GM19025 (cell line): ENCODE measurements around the gene REV3L.
A peak's percentile ranks its signal among the peaks of the same experiment; 100 is the strongest.

ENCODE experiments used
- ATAC-seq: cut with Tn5 transposase; IDR thresholded peaks from one replicate; pipeline ENCODE4 v1.9.1; 2021; ENCODE audit warnings: mild to moderate bottlenecking, low read depth, moderate library complexity; ENCODE audit not compliant: unreplicated experiment

The REV3L gene

GRCh38 chr6:111428811-111429210, 54.2 kb downstream of the REV3L start:
- ATAC-seq = no peak

GRCh38 chr6:111427341-111428116, 55.5 kb downstream of the REV3L start:
- peak; percentile 65 for ATAC-seq

- no peak for ATAC-seq
These were observed 58.8 kb downstream of the REV3L start for GRCh38 chr6:111423960-111424846.

GRCh38 chr6:111423055-111423633, 59.9 kb downstream of the REV3L start:
- no peak for ATAC-seq

GRCh38 chr6:111418971-111419693, 63.9 kb downstream of the REV3L start:
- ATAC-seq = no peak

- no peak for ATAC-seq
These were observed 65.1 kb downstream of the REV3L start for GRCh38 chr6:111417946-111418345.

GRCh38 chr6:111417181-111417585, 65.8 kb downstream of the REV3L start:
- no peak for ATAC-seq

- ATAC-seq = no peak
These were observed 66.5 kb downstream of the REV3L start for GRCh38 chr6:111416529-111416928.

- no peak for ATAC-seq
These were observed 68.6 kb downstream of the REV3L start for GRCh38 chr6:111414373-111414772.

GRCh38 chr6:111411978-111412566, 70.9 kb downstream of the REV3L start:
- ATAC-seq = no peak

GRCh38 chr6:111411046-111411445, 72.0 kb downstream of the REV3L start:
- no peak for ATAC-seq

GRCh38 chr6:111410371-111410770, 72.6 kb downstream of the REV3L start:
- ATAC-seq = no peak

- ATAC-seq = no peak
These were observed 73.6 kb downstream of the REV3L start for GRCh38 chr6:111409430-111409829.

- ATAC-seq = no peak
These were observed 75.3 kb downstream of the REV3L start for GRCh38 chr6:111407686-111408085.

- ATAC-seq = peak; percentile 99
These were observed 76.8 kb downstream of the REV3L start for GRCh38 chr6:111406200-111406721.

- no peak for ATAC-seq
These were observed 79.6 kb downstream of the REV3L start for GRCh38 chr6:111403388-111403787.

- ATAC-seq = no peak
These were observed 83.4 kb downstream of the REV3L start for GRCh38 chr6:111399626-111400025.

- no peak for ATAC-seq
These were observed 94.3 kb downstream of the REV3L start for GRCh38 chr6:111388681-111389080.

- no peak for ATAC-seq
These were observed 100.3 kb downstream of the REV3L start for GRCh38 chr6:111382476-111383294.
